Measurements from ENCODE around the gene POLR2E. TPM values are rescaled to one million over a fixed set of nuclear protein-coding genes. Genes with fewer than 3 reads are reported as not detected.

POLR2E gene
- total and polyA plus RNA-seq, 2 donors from 2014 or later = 158 to 189 TPM

GRCh38 chr19:1143828-1144399, 48.7 kb upstream of the POLR2E start:
- Histone ChIP-seq H3K27me3 (ENCODE audit: control insufficient read depth, insufficient read depth, low read length) (no peaks in the 10 kb centered on the region), H3K4me3 (ENCODE audit: low read length in 3 of 3) (no peak overlapping the region), H3K4me1 (ENCODE audit: control insufficient read depth in 2 of 3, insufficient read depth in 2 of 3, low read depth in 1 of 3, low read length in 3 of 3) (peaks cover 0 to 3% (median 0%) of the 10 kb centered on the region in 3 donors), H3K9ac (ENCODE audit: low read length in 3 of 3) (no peak overlapping the region), H3K36me3 (ENCODE audit: control insufficient read depth in 2 of 3, insufficient read depth in 3 of 3, low read length in 3 of 3) (peaks cover 0 to 3% (median 2%) of the 10 kb centered on the region in 3 donors), H3K27ac (ENCODE audit: low read depth in 2 of 2, low read length in 2 of 2) (no peak overlapping the region), H3K9me3 (ENCODE audit: control insufficient read depth in 2 of 3, insufficient read depth in 1 of 3, low read length in 3 of 3) (no peaks in the 10 kb centered on the region)
- no peak for TF ChIP-seq CTCF (IDR thresholded peaks at IDR 0.05; ENCODE audit: borderline replicate concordance, extremely low read depth, insufficient read depth)
- intact Hi-C loops (cut with DNase I) = no loop called here
- DNase-seq (no peak), FAIRE-seq (no peak)

GRCh38 chr19:1141944-1142343, 46.8 kb upstream of the POLR2E start:
- Histone ChIP-seq H3K9ac (ENCODE audit: low read length in 3 of 3) (no peak overlapping the region), H3K27ac (ENCODE audit: low read depth in 2 of 2, low read length in 2 of 2) (no peak overlapping the region), H3K4me3 (ENCODE audit: low read length in 3 of 3) (no peak overlapping the region), H3K9me3 (ENCODE audit: control insufficient read depth in 2 of 3, insufficient read depth in 1 of 3, low read length in 3 of 3) (no peaks in the 10 kb centered on the region), H3K36me3 (ENCODE audit: control insufficient read depth in 2 of 3, insufficient read depth in 3 of 3, low read length in 3 of 3) (peaks cover 0 to 3% (median 2%) of the 10 kb centered on the region in 3 donors), H3K27me3 (ENCODE audit: control insufficient read depth, insufficient read depth, low read length) (no peaks in the 10 kb centered on the region), H3K4me1 (ENCODE audit: control insufficient read depth in 2 of 3, insufficient read depth in 2 of 3, low read depth in 1 of 3, low read length in 3 of 3) (peaks cover 0 to 2% (median 0%) of the 10 kb centered on the region in 3 donors)
- FAIRE-seq (no peak), DNase-seq (no peak)
- no peak for TF ChIP-seq CTCF (IDR thresholded peaks at IDR 0.05; ENCODE audit: borderline replicate concordance, extremely low read depth, insufficient read depth)
- intact Hi-C loops (cut with DNase I) = no loop called here

- DNase-seq (no peak), FAIRE-seq (no peak)
- H3K9ac ChIP-seq (ENCODE audit: low read length in 3 of 3) = no peak overlapping the region
- TF ChIP-seq CTCF (IDR thresholded peaks at IDR 0.05; ENCODE audit: borderline replicate concordance, extremely low read depth, insufficient read depth) = no peak
- H3K4me1 ChIP-seq (ENCODE audit: control insufficient read depth in 2 of 3, insufficient read depth in 2 of 3, low read depth in 1 of 3, low read length in 3 of 3) = peaks cover 0 to 3% (median 0%) of the 10 kb centered on the region in 3 donors
- no peak overlapping the region for H3K27ac ChIP-seq (ENCODE audit: low read depth in 2 of 2, low read length in 2 of 2)
- peaks cover 0 to 3% (median 2%) of the 10 kb centered on the region in 3 donors for H3K36me3 ChIP-seq (ENCODE audit: control insufficient read depth in 2 of 3, insufficient read depth in 3 of 3, low read length in 3 of 3)
- no peaks in the 10 kb centered on the region for H3K9me3 ChIP-seq (ENCODE audit: control insufficient read depth in 2 of 3, insufficient read depth in 1 of 3, low read length in 3 of 3)
- no peaks in the 10 kb centered on the region for H3K27me3 ChIP-seq (ENCODE audit: control insufficient read depth, insufficient read depth, low read length)
- intact Hi-C loops (cut with DNase I) = no loop called here
- H3K4me3 ChIP-seq (ENCODE audit: low read length in 3 of 3) = no peak overlapping the region
Measured at GRCh38 chr19:1140272-1141027, 45.3 kb upstream of the POLR2E start.
